ENCODE measurements around the gene PLAA. TPM values are rescaled to one million over a fixed set of nuclear protein-coding genes. Genes with fewer than 3 reads are reported as not detected.

Gene PLAA
- total and polyA plus RNA-seq, 9 donors: 16.8 to 33.4 (median 29.7) TPM

DNA sequence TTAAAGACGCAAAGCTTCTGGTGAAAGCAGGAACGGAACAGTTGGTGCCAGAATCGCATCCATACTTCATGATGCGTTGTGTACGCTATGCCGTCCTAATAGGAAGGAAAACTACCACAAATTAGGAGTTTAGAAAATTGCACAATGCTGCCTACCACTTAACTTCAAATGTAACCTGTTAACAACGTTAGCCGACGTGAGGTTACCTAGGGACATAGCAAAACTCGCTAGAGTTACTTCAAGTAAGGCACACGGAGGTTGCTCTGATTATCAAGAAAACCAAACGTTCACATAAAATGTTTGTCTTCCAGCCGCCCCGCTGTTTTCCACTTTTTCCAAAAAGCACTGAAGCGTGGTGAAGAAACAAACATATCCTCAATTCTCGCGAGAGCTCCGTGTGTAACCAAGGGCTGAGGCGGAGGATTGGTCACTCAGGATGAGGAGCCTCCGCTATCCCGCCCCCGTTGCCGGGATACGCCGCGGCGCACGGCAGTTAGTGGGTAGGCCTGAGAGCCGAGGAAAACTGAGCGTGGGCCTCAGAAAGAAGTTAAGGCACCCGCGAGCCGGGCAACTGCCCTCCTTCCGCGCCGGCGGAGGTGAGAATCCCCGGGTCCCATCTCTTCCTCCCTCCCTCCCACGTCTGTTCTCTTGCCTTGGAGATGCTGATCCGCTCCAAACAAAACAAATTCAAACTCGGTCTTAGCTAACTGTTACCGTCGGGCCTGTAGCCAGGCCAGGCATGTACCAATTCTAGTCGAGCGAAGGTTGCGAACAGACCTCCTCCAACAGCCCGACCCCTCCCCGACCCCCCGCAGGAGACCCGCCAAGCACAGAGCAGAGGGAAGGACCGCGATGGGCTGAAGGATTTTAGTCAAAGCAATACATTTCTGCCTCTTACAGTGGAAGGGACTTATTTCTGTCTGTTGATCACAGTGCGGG is 9.1 kb upstream of the PLAA start, which contains the start of gene IFT74:
Gene IFT74, plus strand, starts transcription at position 492 of the 939 bp plus-strand sequence. CDS start 5,556 bp downstream, outside the sequence.
- peaks cover 2% of the 10 kb centered on the region for H3K4me1 ChIP-seq (ENCODE audit: control insufficient read depth, insufficient read depth, low read length)
- no peaks in the 10 kb centered on the region for H3K27me3 ChIP-seq (ENCODE audit: control insufficient read depth, insufficient read depth, low read length)
- no peaks in the 10 kb centered on the region for H3K36me3 ChIP-seq (ENCODE audit: control insufficient read depth, insufficient read depth, low read length)
- under 1% methylated on average over 21 of the region's 53 CpGs for WGBS (ENCODE audit: insufficient coverage)
- peak within 1 kb of the TSS; percentile 99 for H3K27ac ChIP-seq (ENCODE audit: low read length)
- H3K9me3 ChIP-seq (replicated peaks; ENCODE audit: control insufficient read depth, low read depth, low read length): no peaks in the 10 kb centered on the region
- H3K4me3 ChIP-seq (ENCODE audit: low read length): peak within 1 kb of the TSS; percentile 81
- peak; percentile 100 for DNase-seq

- H3K9me3 ChIP-seq (replicated peaks; ENCODE audit: control insufficient read depth, low read depth, low read length): no peaks in the 10 kb centered on the region
- H3K4me3 ChIP-seq (ENCODE audit: low read length): peak overlapping the region; percentile 81
- H3K27me3 ChIP-seq (ENCODE audit: control insufficient read depth, insufficient read depth, low read length): no peaks in the 10 kb centered on the region
- H3K4me1 ChIP-seq (ENCODE audit: control insufficient read depth, insufficient read depth, low read length): peaks cover 2% of the 10 kb centered on the region
- WGBS (ENCODE audit: insufficient coverage): 78% methylated on average over 3 of the region's 4 CpGs
- peak overlapping the region; percentile 99 for H3K27ac ChIP-seq (ENCODE audit: low read length)
- peak; percentile 63 for DNase-seq
- H3K36me3 ChIP-seq (ENCODE audit: control insufficient read depth, insufficient read depth, low read length): no peaks in the 10 kb centered on the region
These were observed 8.3 kb upstream of the PLAA start for GRCh38 chr9:26955222-26955903.

DNA sequence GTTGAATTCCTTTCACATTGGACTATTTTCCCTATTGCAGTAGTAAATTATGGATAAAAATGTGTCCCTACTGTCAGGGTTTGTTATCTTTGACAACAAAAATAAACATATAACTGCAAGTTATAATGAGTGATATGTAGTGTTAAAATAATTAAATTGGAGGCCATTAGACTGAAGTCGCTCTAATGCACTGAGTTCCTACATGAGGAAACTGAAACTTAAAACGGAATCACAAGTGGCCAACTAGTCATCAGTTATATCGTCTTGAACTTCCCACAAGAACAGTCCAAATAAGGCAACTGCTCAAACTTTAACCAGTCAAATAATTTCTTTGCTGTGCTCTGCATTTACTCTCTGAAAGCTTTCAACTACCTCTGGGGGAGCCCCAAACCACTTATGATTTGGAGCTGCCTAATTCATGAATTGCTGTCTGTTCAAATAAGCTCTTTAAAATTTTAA is 7.0 kb upstream of the PLAA start:
- Histone ChIP-seq H3K4me3 (ENCODE audit: low read length) (no peak overlapping the region), H3K9me3 (replicated peaks; ENCODE audit: control insufficient read depth, low read depth, low read length) (no peaks in the 10 kb centered on the region)
- 83% methylated on average over 3 of the region's 3 CpGs for WGBS (ENCODE audit: insufficient coverage)

GRCh38 chr9:26951794-26952193 is 4.8 kb upstream of the PLAA start:
- no peaks in the 10 kb centered on the region for H3K36me3 ChIP-seq (ENCODE audit: control insufficient read depth, insufficient read depth, low read length)

More for the DNA sequence above, 7.0 kb upstream of the PLAA start:
- Histone ChIP-seq H3K27me3 (ENCODE audit: control insufficient read depth, insufficient read depth, low read length) (no peaks in the 10 kb centered on the region), H3K27ac (ENCODE audit: low read length) (peak overlapping the region; percentile 3), H3K36me3 (ENCODE audit: control insufficient read depth, insufficient read depth, low read length) (no peaks in the 10 kb centered on the region), H3K4me1 (ENCODE audit: control insufficient read depth, insufficient read depth, low read length) (peaks cover 2% of the 10 kb centered on the region)
- DNase-seq: peak; percentile 25

DNA sequence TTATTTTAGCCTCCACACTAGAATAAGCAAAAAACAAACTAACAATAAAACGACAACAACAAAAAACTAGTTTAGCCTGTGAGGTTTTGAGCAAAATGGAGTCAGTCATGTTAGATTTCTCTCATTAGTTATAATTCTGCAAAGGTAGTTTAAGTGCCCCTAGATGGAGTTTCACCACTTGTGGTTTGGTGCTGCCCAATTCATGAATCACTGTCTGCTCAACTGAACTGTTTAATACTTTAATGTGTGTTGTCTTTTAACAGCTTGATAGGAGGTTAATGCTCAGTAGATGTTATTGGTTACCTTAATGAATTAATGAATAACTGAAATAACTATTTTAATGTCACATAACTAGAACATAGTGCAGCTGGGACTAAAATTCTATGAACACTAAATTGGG is 3.5 kb upstream of the PLAA start:
- no peaks in the 10 kb centered on the region for H3K27me3 ChIP-seq (ENCODE audit: control insufficient read depth, insufficient read depth, low read length)
- WGBS (ENCODE audit: insufficient coverage): no CpG with 5 or more reads among the region's 1 CpG
- H3K27ac ChIP-seq (ENCODE audit: low read length): no peak overlapping the region
- no peaks in the 10 kb centered on the region for H3K36me3 ChIP-seq (ENCODE audit: control insufficient read depth, insufficient read depth, low read length)
- no peaks in the 10 kb centered on the region for H3K9me3 ChIP-seq (replicated peaks; ENCODE audit: control insufficient read depth, low read depth, low read length)
- no peak overlapping the region for H3K4me3 ChIP-seq (ENCODE audit: low read length)
- DNase-seq: no peak
- peaks cover 10% of the 10 kb centered on the region for H3K4me1 ChIP-seq (ENCODE audit: control insufficient read depth, insufficient read depth, low read length)

More at GRCh38 chr9:26951794-26952193, 4.8 kb upstream of the PLAA start:
- DNase-seq: no peak
- no CpG with 5 or more reads among the region's 3 CpGs for WGBS (ENCODE audit: insufficient coverage)
- Histone ChIP-seq H3K9me3 (replicated peaks; ENCODE audit: control insufficient read depth, low read depth, low read length) (no peaks in the 10 kb centered on the region), H3K27me3 (ENCODE audit: control insufficient read depth, insufficient read depth, low read length) (no peaks in the 10 kb centered on the region), H3K27ac (ENCODE audit: low read length) (no peak overlapping the region), H3K4me1 (ENCODE audit: control insufficient read depth, insufficient read depth, low read length) (peaks cover 2% of the 10 kb centered on the region), H3K4me3 (ENCODE audit: low read length) (no peak overlapping the region)

- no peak for DNase-seq
- Histone ChIP-seq H3K27ac (ENCODE audit: low read length) (no peak overlapping the region), H3K4me1 (ENCODE audit: control insufficient read depth, insufficient read depth, low read length) (peaks cover 9% of the 10 kb centered on the region), H3K27me3 (ENCODE audit: control insufficient read depth, insufficient read depth, low read length) (no peaks in the 10 kb centered on the region), H3K36me3 (ENCODE audit: control insufficient read depth, insufficient read depth, low read length) (no peaks in the 10 kb centered on the region), H3K9me3 (replicated peaks; ENCODE audit: control insufficient read depth, low read depth, low read length) (no peaks in the 10 kb centered on the region), H3K4me3 (ENCODE audit: low read length) (no peak overlapping the region)
- 84% methylated on average over 4 of the region's 6 CpGs for WGBS (ENCODE audit: insufficient coverage)
These were observed 2.6 kb upstream of the PLAA start for GRCh38 chr9:26949637-26950069.

DNA sequence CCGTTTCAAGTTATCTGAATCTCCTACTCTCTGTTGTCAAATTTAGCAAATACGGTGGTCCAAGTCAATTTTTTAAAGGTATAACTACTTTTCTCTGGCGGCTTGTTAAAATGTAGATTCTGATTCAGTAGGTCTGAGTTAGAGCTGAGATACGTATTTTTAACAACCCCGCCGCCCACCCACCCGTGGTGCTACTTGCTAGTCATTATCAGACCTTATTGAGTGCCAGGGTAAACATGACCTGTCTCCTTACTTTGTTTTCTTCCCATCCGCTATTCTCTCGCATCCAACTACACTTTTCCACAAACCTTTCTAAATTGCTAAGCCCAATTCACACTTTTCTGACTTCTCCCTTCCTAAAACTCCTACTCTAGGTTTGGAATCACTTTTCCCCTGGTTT is 694 bp upstream of the PLAA start:
- Histone ChIP-seq H3K9me3 (replicated peaks; ENCODE audit: control insufficient read depth, low read depth, low read length) (no peaks in the 10 kb centered on the region), H3K4me1 (ENCODE audit: control insufficient read depth, insufficient read depth, low read length) (peaks cover 9% of the 10 kb centered on the region), H3K27ac (ENCODE audit: low read length) (peak overlapping the region; percentile 99), H3K27me3 (ENCODE audit: control insufficient read depth, insufficient read depth, low read length) (no peaks in the 10 kb centered on the region), H3K4me3 (ENCODE audit: low read length) (peak overlapping the region; percentile 99), H3K36me3 (ENCODE audit: control insufficient read depth, insufficient read depth, low read length) (no peaks in the 10 kb centered on the region)
- 0% methylated on average over 5 of the region's 9 CpGs for WGBS (ENCODE audit: insufficient coverage)
- peak; percentile 11 for DNase-seq

DNA sequence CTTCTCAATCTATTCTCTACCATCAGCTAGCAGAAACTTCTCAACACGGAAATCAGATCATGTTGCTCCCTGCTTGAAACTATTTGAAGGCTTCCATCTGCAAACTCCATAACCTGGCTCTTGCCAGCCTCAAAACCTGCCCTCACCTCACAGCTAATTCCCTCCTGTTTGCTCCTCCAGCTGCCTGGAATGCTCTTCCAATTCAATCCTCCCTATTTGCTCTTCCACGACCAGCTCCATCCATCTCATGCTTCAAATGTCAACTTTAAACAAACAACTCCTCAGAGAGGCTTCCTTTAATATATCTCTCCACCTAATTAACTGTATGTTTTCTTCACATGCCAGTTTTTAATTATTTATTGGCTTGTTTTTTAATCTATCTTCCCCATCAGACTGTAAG is 1.5 kb downstream of the PLAA start:
- H3K27me3 ChIP-seq (ENCODE audit: control insufficient read depth, insufficient read depth, low read length): no peaks in the 10 kb centered on the region
- no peaks in the 10 kb centered on the region for H3K9me3 ChIP-seq (replicated peaks; ENCODE audit: control insufficient read depth, low read depth, low read length)
- DNase-seq: no peak
- 7% methylated on average over 2 of the region's 2 CpGs for WGBS (ENCODE audit: insufficient coverage)
- peak overlapping the region; percentile 99 for H3K4me3 ChIP-seq (ENCODE audit: low read length)
- no peaks in the 10 kb centered on the region for H3K36me3 ChIP-seq (ENCODE audit: control insufficient read depth, insufficient read depth, low read length)
- peaks cover 9% of the 10 kb centered on the region for H3K4me1 ChIP-seq (ENCODE audit: control insufficient read depth, insufficient read depth, low read length)
- no peak overlapping the region for H3K27ac ChIP-seq (ENCODE audit: low read length)

- no peak overlapping the region for H3K4me3 ChIP-seq (ENCODE audit: low read length)
- no CpG with 5 or more reads among the region's 1 CpG for WGBS (ENCODE audit: insufficient coverage)
- H3K27ac ChIP-seq (ENCODE audit: low read length): no peak overlapping the region
These were observed 6.3 kb downstream of the PLAA start for GRCh38 chr9:26940779-26941178.

More at GRCh38 chr9:26940779-26941178, 6.3 kb downstream of the PLAA start:
- DNase-seq: no peak
- Histone ChIP-seq H3K4me1 (ENCODE audit: control insufficient read depth, insufficient read depth, low read length) (peaks cover 4% of the 10 kb centered on the region), H3K27me3 (ENCODE audit: control insufficient read depth, insufficient read depth, low read length) (no peaks in the 10 kb centered on the region), H3K9me3 (replicated peaks; ENCODE audit: control insufficient read depth, low read depth, low read length) (peaks cover 7% of the 10 kb centered on the region), H3K36me3 (ENCODE audit: control insufficient read depth, insufficient read depth, low read length) (no peaks in the 10 kb centered on the region)
